Measurements from ENCODE around the gene MEGF11. TPM values are rescaled to one million over a fixed set of nuclear protein-coding genes. Genes with fewer than 3 reads are reported as not detected.
A peak's percentile ranks its signal among the peaks of the same experiment; 100 is the strongest.

The MEGF11 gene
- total RNA-seq, 6 experiments from 2014 or later, result not detected

DNA sequence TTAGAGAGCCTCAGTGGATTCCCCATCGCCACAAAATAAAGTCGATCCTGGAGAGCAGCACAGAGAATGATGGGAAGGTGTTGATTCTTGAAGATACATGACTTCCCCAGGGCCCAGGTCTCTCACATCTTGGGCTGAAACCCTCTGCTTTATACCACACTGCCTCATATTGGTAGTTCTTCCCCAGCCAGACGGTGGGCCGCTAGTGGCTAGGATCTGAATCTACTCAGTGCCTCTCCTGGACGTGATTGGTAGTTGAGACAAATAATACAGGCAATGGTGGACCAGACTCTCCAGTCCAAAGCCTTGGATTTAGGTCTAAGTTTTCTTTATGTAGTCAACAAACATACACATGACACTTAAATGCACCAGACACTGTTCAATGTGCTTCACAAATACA lies 334.6 kb downstream of the MEGF11 start:
- no peaks in the 10 kb centered on the region for H3K36me3 Mint-ChIP-seq (ENCODE audit: low read depth)
- H3K27me3 Mint-ChIP-seq (ENCODE audit: insufficient read depth), result peaks cover 2% of the 10 kb centered on the region
- no peak for DNase-seq
- no peaks in the 10 kb centered on the region for H3K9me3 Mint-ChIP-seq
- TF ChIP-seq, protein P1, sequence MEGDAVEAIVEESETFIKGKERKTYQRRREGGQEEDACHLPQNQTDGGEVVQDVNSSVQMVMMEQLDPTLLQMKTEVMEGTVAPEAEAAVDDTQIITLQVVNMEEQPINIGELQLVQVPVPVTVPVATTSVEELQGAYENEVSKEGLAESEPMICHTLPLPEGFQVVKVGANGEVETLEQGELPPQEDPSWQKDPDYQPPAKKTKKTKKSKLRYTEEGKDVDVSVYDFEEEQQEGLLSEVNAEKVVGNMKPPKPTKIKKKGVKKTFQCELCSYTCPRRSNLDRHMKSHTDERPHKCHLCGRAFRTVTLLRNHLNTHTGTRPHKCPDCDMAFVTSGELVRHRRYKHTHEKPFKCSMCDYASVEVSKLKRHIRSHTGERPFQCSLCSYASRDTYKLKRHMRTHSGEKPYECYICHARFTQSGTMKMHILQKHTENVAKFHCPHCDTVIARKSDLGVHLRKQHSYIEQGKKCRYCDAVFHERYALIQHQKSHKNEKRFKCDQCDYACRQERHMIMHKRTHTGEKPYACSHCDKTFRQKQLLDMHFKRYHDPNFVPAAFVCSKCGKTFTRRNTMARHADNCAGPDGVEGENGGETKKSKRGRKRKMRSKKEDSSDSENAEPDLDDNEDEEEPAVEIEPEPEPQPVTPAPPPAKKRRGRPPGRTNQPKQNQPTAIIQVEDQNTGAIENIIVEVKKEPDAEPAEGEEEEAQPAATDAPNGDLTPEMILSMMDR (IDR thresholded peaks at IDR 0.05), result no peak
- no peak overlapping the region for H3K4me3 Mint-ChIP-seq
- 0 out of 2 replicates have a peak, but pooled peaks cover 8% of the 10 kb centered on the region for H3K4me1 Mint-ChIP-seq (ENCODE audit: low read depth)
- no peak overlapping the region for H3K27ac Mint-ChIP-seq

DNA sequence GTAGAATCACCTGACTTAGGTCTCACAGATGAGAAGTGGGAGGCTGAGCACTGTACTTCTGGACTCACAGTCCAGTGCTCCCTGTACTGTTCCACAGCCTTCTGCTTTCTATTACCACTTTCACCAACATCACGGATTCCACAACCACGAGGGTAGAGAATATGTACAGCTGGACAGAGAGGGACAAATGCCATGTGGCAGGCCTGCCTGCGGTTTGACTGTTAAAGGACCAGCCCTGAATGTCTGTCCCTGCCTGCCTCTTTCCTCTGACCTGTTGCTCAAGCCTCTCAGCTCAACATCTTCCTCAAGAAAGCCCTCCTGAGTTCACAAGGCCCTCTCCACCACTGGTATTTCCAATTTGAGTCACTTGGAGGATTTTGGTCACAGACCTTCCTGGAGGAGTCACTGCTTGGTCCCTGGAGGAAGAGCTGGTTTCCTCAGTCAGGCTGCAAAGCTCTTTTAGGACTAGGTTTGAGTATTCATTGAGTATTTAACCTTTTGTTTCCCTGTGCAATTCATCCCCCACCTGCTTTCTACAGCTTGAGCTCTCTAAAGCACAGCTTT lies 335.1 kb downstream of the MEGF11 start:
- no peak for DNase-seq
- H3K4me3 Mint-ChIP-seq, result no peak overlapping the region
- H3K27ac Mint-ChIP-seq, result no peak overlapping the region
- no peaks in the 10 kb centered on the region for H3K36me3 Mint-ChIP-seq (ENCODE audit: low read depth)
- H3K27me3 Mint-ChIP-seq (ENCODE audit: insufficient read depth), result peaks cover 2% of the 10 kb centered on the region
- TF ChIP-seq, protein P1 (IDR thresholded peaks at IDR 0.05), result no peak
- H3K9me3 Mint-ChIP-seq, result no peaks in the 10 kb centered on the region
- 0 out of 2 replicates have a peak, but pooled peaks cover 8% of the 10 kb centered on the region for H3K4me1 Mint-ChIP-seq (ENCODE audit: low read depth)

DNA sequence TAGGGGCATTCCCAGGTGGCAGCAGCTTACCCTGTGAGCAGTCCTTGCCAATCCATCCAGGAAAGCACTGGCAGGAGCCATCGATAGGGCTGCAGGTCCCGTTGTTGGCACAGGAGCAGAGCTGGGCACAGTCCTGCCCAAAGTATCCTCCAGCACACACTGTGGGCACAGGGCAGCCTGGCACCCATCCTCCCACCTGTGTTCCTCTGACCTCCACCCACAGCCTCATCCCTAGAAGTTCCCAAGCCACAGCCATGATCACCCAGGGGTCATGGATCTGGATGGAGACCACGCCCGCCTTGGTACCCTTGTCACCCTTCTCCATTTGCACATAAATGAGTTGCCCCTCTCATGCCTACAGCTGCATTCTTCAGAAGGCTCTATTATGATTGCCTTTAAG lies 335.6 kb downstream of the MEGF11 start:
- Mint-ChIP-seq H3K4me1 (ENCODE audit: low read depth) (0 out of 2 replicates have a peak, but pooled peaks cover 8% of the 10 kb centered on the region), H3K27me3 (ENCODE audit: insufficient read depth) (peaks cover 2% of the 10 kb centered on the region), H3K36me3 (ENCODE audit: low read depth) (no peaks in the 10 kb centered on the region), H3K4me3 (no peak overlapping the region), H3K27ac (no peak overlapping the region), H3K9me3 (no peaks in the 10 kb centered on the region)
- TF ChIP-seq, protein P1 (IDR thresholded peaks at IDR 0.05), result no peak
- DNase-seq, result no peak

DNA sequence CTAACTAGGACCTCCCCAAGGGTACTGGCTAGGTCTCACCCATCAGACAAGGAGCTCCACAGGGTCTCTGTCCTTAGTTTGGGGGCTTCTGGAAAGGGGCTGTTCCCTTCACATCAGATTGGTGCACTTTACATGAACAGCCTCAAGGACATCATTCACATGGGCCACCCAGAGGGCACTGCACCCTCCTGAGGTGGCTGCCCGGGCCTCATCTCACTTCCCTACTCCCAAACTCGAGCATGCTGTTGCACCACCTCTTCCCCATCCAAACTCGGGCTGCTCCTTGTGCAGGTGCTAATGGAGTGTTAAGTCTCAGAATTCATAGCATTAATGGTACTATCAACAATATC lies 336.2 kb downstream of the MEGF11 start:
- no peak overlapping the region for H3K27ac Mint-ChIP-seq
- TF ChIP-seq, protein P1 (IDR thresholded peaks at IDR 0.05), result no peak
- DNase-seq, result no peak
- H3K36me3 Mint-ChIP-seq (ENCODE audit: low read depth), result no peaks in the 10 kb centered on the region
- peaks cover under 1% of the 10 kb centered on the region for H3K27me3 Mint-ChIP-seq (ENCODE audit: insufficient read depth)
- 0 out of 2 replicates have a peak, but pooled peaks cover 8% of the 10 kb centered on the region for H3K4me1 Mint-ChIP-seq (ENCODE audit: low read depth)
- H3K4me3 Mint-ChIP-seq, result no peak overlapping the region
- H3K9me3 Mint-ChIP-seq, result no peaks in the 10 kb centered on the region

DNA sequence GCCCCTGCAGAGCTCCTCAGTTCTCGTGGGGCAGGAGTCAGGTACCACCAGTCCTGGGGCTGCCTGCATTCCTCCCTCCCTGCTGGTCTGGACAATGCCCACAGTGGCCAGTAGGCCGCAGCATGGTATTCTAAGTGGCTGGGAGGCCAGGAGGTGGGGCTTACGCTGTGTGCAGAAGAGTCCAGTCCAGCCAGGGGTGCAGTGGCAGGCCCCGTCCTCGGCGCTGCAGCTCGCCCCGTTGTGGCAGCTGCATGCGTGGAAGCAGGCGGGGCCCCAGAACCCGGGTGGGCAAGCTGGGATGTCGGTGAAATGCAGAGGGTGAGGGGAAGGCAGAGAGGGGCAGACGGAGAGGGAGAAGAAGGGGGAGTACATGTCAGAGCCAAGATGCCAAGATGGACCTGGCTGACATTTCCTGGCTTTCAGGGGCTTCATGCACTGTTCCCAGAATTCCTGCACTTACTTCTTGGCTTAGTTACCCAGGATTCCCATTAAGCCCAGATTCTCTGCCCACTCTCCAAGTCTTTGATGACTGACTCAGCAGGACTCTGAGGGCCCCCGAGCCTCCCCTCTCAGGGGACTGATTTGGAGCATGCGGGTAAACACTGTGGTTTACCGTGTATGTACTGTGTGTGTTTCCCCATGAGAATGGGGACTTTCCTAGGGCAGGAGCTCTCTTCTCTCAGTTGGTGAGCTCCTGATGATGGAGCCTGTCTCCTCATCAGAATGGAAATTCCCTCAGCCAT lies 336.7 kb downstream of the MEGF11 start:
- TF ChIP-seq, protein P1 (IDR thresholded peaks at IDR 0.05), result peak; percentile 81
- Mint-ChIP-seq H3K4me1 (ENCODE audit: low read depth) (0 out of 2 replicates have a peak, but pooled peaks cover 8% of the 10 kb centered on the region), H3K36me3 (ENCODE audit: low read depth) (no peaks in the 10 kb centered on the region), H3K27me3 (ENCODE audit: insufficient read depth) (no peaks in the 10 kb centered on the region; the same call in none of the 2 replicates), H3K4me3 (peak overlapping the region; percentile 12; the same call in 1 of the 2 replicates), H3K9me3 (no peaks in the 10 kb centered on the region), H3K27ac (no peak overlapping the region)
- peak; percentile 64 for DNase-seq

Data from HFFc6 (cell line).